Fibroblast of villous mesenchyme (primary cell): ENCODE results near the gene ACSL6. TPM values are rescaled to one million over a fixed set of nuclear protein-coding genes. Genes with fewer than 3 reads are reported as not detected.

Experiments
- DNase-seq: peaks from one replicate; pipeline ENCODE4 v3.0.0-alpha.2; 2010; ENCODE audit warnings: low read depth
- H3K4me3 ChIP-seq: 2 replicates; pipeline ENCODE4 v1.5.1; 2011; ENCODE audit warnings: low read depth, mild to moderate bottlenecking, low read length
- CTCF ChIP-seq: IDR thresholded peaks from 2 replicates; pipeline ENCODE4 v1.5.1; 2012; ENCODE audit warnings: low read depth, mild to moderate bottlenecking, low read length; ENCODE audit not compliant: insufficient read depth
- total RNA-seq: library from RNA; depleted of rRNA; stranded (reverse); fragments of >200 nt; gene quantifications from 2 replicates; pipeline ENCODE4 v1.2.3, GENCODE V29; 2012

Gene ACSL6
- total RNA-seq, 1 donor: 0.43 TPM

- DNase-seq: no peak
- TF ChIP-seq CTCF: no peak
- H3K4me3 ChIP-seq: no peak overlapping the region
These were observed 42.7 kb upstream of the ACSL6 start for GRCh38 chr5:132054031-132054696.

- no peak overlapping the region for H3K4me3 ChIP-seq
- DNase-seq: no peak
- TF ChIP-seq CTCF: no peak
These were observed 42.0 kb upstream of the ACSL6 start for GRCh38 chr5:132053483-132053882.

- no peak for TF ChIP-seq CTCF
- DNase-seq: no peak
- H3K4me3 ChIP-seq: no peak overlapping the region
These were observed 41.1 kb upstream of the ACSL6 start for GRCh38 chr5:132052520-132052919.

GRCh38 chr5:132050661-132051552 is 39.4 kb upstream of the ACSL6 start:
- no peak for TF ChIP-seq CTCF
- H3K4me3 ChIP-seq: no peak overlapping the region
- no peak for DNase-seq

GRCh38 chr5:132050136-132050535 is 38.7 kb upstream of the ACSL6 start:
- no peak for DNase-seq
- TF ChIP-seq CTCF: no peak
- H3K4me3 ChIP-seq: no peak overlapping the region

GRCh38 chr5:132049559-132049958 is 38.1 kb upstream of the ACSL6 start:
- no peak for TF ChIP-seq CTCF
- no peak overlapping the region for H3K4me3 ChIP-seq
- no peak for DNase-seq

GRCh38 chr5:132049093-132049492 is 37.6 kb upstream of the ACSL6 start:
- DNase-seq: no peak
- no peak overlapping the region for H3K4me3 ChIP-seq
- TF ChIP-seq CTCF: no peak
